HepG2 (cell line): Measurements from ENCODE around the gene ECD. TPM values are rescaled to one million over a fixed set of nuclear protein-coding genes. Genes with fewer than 3 reads are reported as not detected.

ENCODE experiments used
- ATAC-seq: fragments of 200-7000 bp; cut with Tn5 transposase; 3 replicates; pipeline ENCODE4 v1.9.1; 2020; ENCODE audit warnings: mild to moderate bottlenecking, moderate library complexity
- BruUV-seq: library from RNA; stranded (reverse); fragments of 400-500 nt; replicated peaks from 2 replicates; lab custom pipeline; 2021; lab: Mats Ljungman, UMichigan
- CTCF ChIA-PET: fragments of 300-600 bp; formaldehyde crosslinking; extraction: SDS; loops from one replicate; lab custom pipeline; 2021; ENCODE audit warnings: low total read pairs, inconsistent platforms, low intra/inter-chr PET ratio; lab: Yijun Ruan, JAX
- POLR2A ChIA-PET: fragments of 350-600 bp; sonication (Branson Sonifier 250); formaldehyde crosslinking; loops from one replicate; lab custom pipeline; 2020; ENCODE audit warnings: antibody characterized with exemption, inconsistent platforms; lab: Yijun Ruan, JAX
- DNase-seq: peaks from one replicate; pipeline ENCODE4 v3.0.0-alpha.2; 2015; ENCODE audit warnings: low spot score
- FAIRE-seq: peaks from 3 replicates; lab custom pipeline; 2011; peaks lifted over from hg19 to GRCh38; lab: Jason Lieb, UNC
- H2AFZ ChIP-seq: one replicate; pipeline ENCODE4 v1.6.1; 2011; ENCODE audit warnings: low read length, inconsistent platforms
- H3K27ac ChIP-seq: fragments of 300-600 bp; 3 replicates; pipeline ENCODE4 v1.8.0; 2011; ENCODE audit warnings: mixed run types, mild to moderate bottlenecking, mixed read lengths, low read length, inconsistent platforms; ENCODE audit not compliant: insufficient read depth; ENCODE audit errors: extremely low read length
- H3K27me3 ChIP-seq, 2 experiments: fragments of 200-600 bp in 1 of 2; 2 replicates in 1 of 2; 3 replicates in 1 of 2; pipeline versions ENCODE4 v1.6.0 to v1.8.0; 2011; ENCODE audit warnings: low read length in 2 of 2, mild to moderate bottlenecking in 2 of 2, moderate library complexity in 2 of 2, inconsistent platforms in 1 of 2; ENCODE audit not compliant: insufficient read depth in 2 of 2, control insufficient read depth in 1 of 2
- H3K36me3 ChIP-seq, 2 experiments: fragments of 200-600 bp in 1 of 2; replicated peaks in 1 of 2; 2 replicates in 1 of 2; 3 replicates in 1 of 2; pipeline versions ENCODE4 v1.5.1 to v1.8.0; 2011; ENCODE audit warnings: low read length in 2 of 2, inconsistent platforms in 1 of 2; ENCODE audit not compliant: insufficient read depth in 2 of 2, control insufficient read depth in 1 of 2
- H3K4me1 ChIP-seq: 2 replicates; pipeline ENCODE4 v1.5.1; 2012; ENCODE audit warnings: low read length, inconsistent platforms; ENCODE audit not compliant: insufficient read depth
- H3K4me2 ChIP-seq: 2 replicates; pipeline ENCODE4 v1.6.0; 2011; ENCODE audit warnings: low read depth, low read length, inconsistent platforms
- H3K4me3 ChIP-seq, 3 experiments: fragments of 200-600 bp in 1 of 3; sonication (generic), shearing (Covaris generic) in 1 of 3; replicated peaks in 1 of 3; 2 replicates each; pipeline ENCODE4 v1.5.1; 2011 to 2016; ENCODE audit warnings: low read length in 3 of 3, inconsistent platforms in 2 of 3, low read depth in 2 of 3, mild to moderate bottlenecking in 2 of 3, control low read depth in 1 of 3, mixed read lengths in 1 of 3; ENCODE audit not compliant: insufficient read depth in 1 of 3
- H3K79me2 ChIP-seq: one replicate; pipeline ENCODE4 v1.6.1; 2011; ENCODE audit warnings: low read length, inconsistent platforms; ENCODE audit not compliant: insufficient read depth
- H3K9ac ChIP-seq: 2 replicates; pipeline ENCODE4 v1.6.0; 2011; ENCODE audit warnings: mild to moderate bottlenecking, low read depth, low read length, inconsistent platforms; ENCODE audit not compliant: insufficient read depth
- H3K9me3 ChIP-seq: 2 replicates; pipeline ENCODE4 v1.5.1; 2012; ENCODE audit warnings: mild to moderate bottlenecking, low read length
- H4K20me1 ChIP-seq: 2 replicates; pipeline ENCODE4 v1.6.0; 2011; ENCODE audit warnings: inconsistent platforms, mild to moderate bottlenecking, low read length, moderate library complexity; ENCODE audit not compliant: insufficient read depth
- CHD2 ChIP-seq: IDR thresholded peaks from 2 replicates; pipeline ENCODE4 v1.6.1; 2011; ENCODE audit warnings: low read depth, low read length, improper control_type of control experiment
- DMAP1 ChIP-seq: IDR thresholded peaks from 2 replicates; pipeline ENCODE4 v1.6.1; 2016
- GATA4 ChIP-seq: sonication (generic); IDR thresholded peaks from 2 replicates; pipeline ENCODE4 v1.6.1; 2016; ENCODE audit warnings: antibody characterized with exemption, low read depth, borderline replicate concordance
- IRF2 ChIP-seq: IDR thresholded peaks from 2 replicates; pipeline ENCODE4 v1.6.1; 2018; ENCODE audit warnings: missing genetic modification reagents, missing compliant biosample characterization
- KLF11 ChIP-seq: IDR thresholded peaks from 2 replicates; pipeline ENCODE4 v1.6.1; 2016; ENCODE audit warnings: missing compliant biosample characterization
- POLR2G ChIP-seq: fragments of 200-400 bp; formaldehyde crosslinking; IDR thresholded peaks from 2 replicates; pipeline ENCODE4 v1.6.1; 2018; ENCODE audit warnings: mild to moderate bottlenecking, low read depth, low read length, moderate library complexity
- SOX6 ChIP-seq, 2 experiments: fragments of 450-650 bp in 1 of 2; sonication (generic) in 1 of 2; formaldehyde crosslinking in 1 of 2; IDR thresholded peaks; 2 replicates each; pipeline versions ENCODE4 v1.4.0 to v1.6.1; 2017 to 2020; ENCODE audit warnings: antibody characterized with exemption in 1 of 2, mild to moderate bottlenecking in 1 of 2, missing genetic modification reagents in 1 of 2
- SP1 ChIP-seq, 2 experiments: fragments of 450-650 bp in 1 of 2; sonication (generic) in 1 of 2; formaldehyde crosslinking in 1 of 2; IDR thresholded peaks; 2 replicates each; pipeline versions ENCODE4 v1.4.0 to v1.6.1; 2016 to 2020; ENCODE audit warnings: missing genetic modification reagents in 1 of 2
- TAF15 ChIP-seq: fragments of 200-400 bp; formaldehyde crosslinking; IDR thresholded peaks from one replicate; pipeline ENCODE4 v1.6.1; 2018; ENCODE audit warnings: mild to moderate bottlenecking, low read depth, low read length; ENCODE audit not compliant: poor library complexity, severe bottlenecking
- ZNF7 ChIP-seq: IDR thresholded peaks from 2 replicates; pipeline ENCODE4 v1.6.1; 2016; ENCODE audit warnings: missing biosample characterization, missing genetic modification reagents
- WGBS: methylation state at CpG from one replicate; pipeline ENCODE4 v1.1.6; 2017; ENCODE audit warnings: low lambda C conversion rate; 5-methylcytosine and 5-hydroxymethylcytosine counted together
- in situ Hi-C: cut with HindIII; loops from 2 replicates; pipeline ENCODE4 v1.10.0; 2017; ENCODE audit warnings: low pct_unique_long_range_greater_than_20kb; ENCODE audit not compliant: extremely low pct_ligation_motif_present
- intact Hi-C: fragments of 100-400 bp; cut with micrococcal nuclease; formaldehyde crosslinking; loops from one replicate; pipeline ENCODE4 v1.10.0; 2022; ENCODE audit not compliant: unreplicated experiment
- polyA plus RNA-seq, 8 experiments: library from polyadenylated mRNA; depleted of rRNA in 3 of 8; stranded (reverse) in 7 of 8; unstranded in 1 of 8; fragments of >200 nt; fragmentation: Illumina TruSeq in 4 of 8; extraction: Trizol in 4 of 8; gene quantifications; 2 replicates each; pipeline versions ENCODE4 v1.2.1 to v1.2.3, GENCODE V29; 2011 to 2016; ENCODE audit warnings: low read depth in 4 of 8, missing spikeins in 1 of 8, mixed read lengths in 1 of 8; ENCODE audit not compliant: insufficient read depth in 1 of 8
- total RNA-seq, 5 experiments: library from RNA; depleted of rRNA; stranded (reverse); fragments of >200 nt; fragmentation: Illumina TruSeq; extraction: Trizol; gene quantifications; 2 replicates each; pipeline ENCODE4 v1.2.3, GENCODE V29; 2016; ENCODE audit warnings: low read depth in 1 of 5

The ECD gene
- total and polyA plus RNA-seq, 2 of the 13 experiments (the other 11 are each of a cell fraction or from before 2014, with no cell fraction given): 21.5 to 27.6 TPM

GRCh38 chr10:73207883-73208282 is 40.1 kb upstream of the ECD start (continued):
- TF ChIP-seq IRF2 (CRISPR knock-in tag) (no peak), TAF15 (no peak), DMAP1 (CRISPR knock-in tag) (no peak)

DNA sequence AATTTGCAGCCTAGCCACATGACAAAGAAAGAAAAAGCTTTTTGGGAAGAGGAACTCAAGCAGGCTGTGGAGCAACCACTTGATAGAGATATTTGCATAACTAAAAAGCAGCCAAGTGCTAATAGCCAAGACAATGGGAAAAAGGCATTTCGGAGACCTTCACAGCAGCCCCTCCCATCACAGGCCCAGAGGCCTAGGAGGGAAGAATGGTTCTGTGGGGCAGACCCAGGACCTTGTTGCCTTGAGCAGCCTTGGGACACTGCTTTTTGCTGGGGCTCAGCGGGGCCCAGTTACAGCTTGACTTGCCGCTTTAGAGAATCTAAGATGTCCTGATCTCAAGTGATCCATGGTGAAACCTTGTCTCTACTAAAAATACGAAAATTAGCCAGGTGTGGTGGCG is 38.6 kb upstream of the ECD start:
- peaks cover 4% of the 10 kb centered on the region; the same call in 1 of the 2 replicates for H3K9me3 ChIP-seq
- no peaks in the 10 kb centered on the region for H3K79me2 ChIP-seq
- no peak overlapping the region for H3K27ac ChIP-seq
- H4K20me1 ChIP-seq: no peaks in the 10 kb centered on the region
- TF ChIP-seq KLF11: no peak
- no peak for TF ChIP-seq SP1 (IDR thresholded peaks at IDR 0.05)
- TF ChIP-seq SP1 (CRISPR knock-in tag; IDR thresholded peaks at IDR 0.05): no peak
- CTCF ChIA-PET: no interaction called here
- H3K27me3 ChIP-seq: no peaks in the 10 kb centered on the region
- peaks cover 9% of the 10 kb centered on the region for H3K4me1 ChIP-seq
- H3K9ac ChIP-seq: no peak overlapping the region
- H3K4me3 ChIP-seq: no peak overlapping the region
- BruUV-seq: no TSS peak
- FAIRE-seq (no peak), DNase-seq (no peak), ATAC-seq (no peak)
- no peak overlapping the region for H2AFZ ChIP-seq
- 94% methylated on average over 5 of the region's 5 CpGs for WGBS
- in situ Hi-C loops: no loop called here
- POLR2A ChIA-PET: no interaction called here
- H3K4me2 ChIP-seq: no peak overlapping the region
- no peaks in the 10 kb centered on the region for H3K36me3 ChIP-seq
- intact Hi-C loops: no loop called here

DNA sequence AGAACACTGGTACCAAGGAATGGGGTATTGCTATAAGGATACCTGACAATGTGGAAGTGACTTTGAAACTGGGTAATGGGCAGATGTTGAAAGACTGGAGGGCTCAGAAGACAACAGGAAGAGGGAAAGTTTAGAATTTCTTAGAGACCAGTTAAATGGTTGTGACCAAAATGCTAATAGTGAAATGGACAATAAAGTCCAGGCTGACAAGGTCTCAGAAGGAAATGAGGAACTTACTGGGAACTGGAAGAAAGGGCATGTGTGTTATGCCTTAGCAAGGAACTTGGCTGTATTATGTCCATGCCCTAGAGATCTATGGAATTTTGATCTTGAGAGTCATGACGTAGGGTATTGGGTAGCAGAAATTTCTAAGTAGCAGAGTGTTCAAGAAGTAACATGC is 38.1 kb upstream of the ECD start:
- ATAC-seq (no peak), FAIRE-seq (no peak), DNase-seq (no peak)
- intact Hi-C loops: no loop called here
- no peak overlapping the region for H3K4me2 ChIP-seq
- no peak overlapping the region for H2AFZ ChIP-seq
- H4K20me1 ChIP-seq: no peaks in the 10 kb centered on the region
- H3K4me1 ChIP-seq: peaks cover 4% of the 10 kb centered on the region
- 97% methylated on average over 1 of the region's 1 CpG for WGBS
- H3K36me3 ChIP-seq: no peaks in the 10 kb centered on the region
- BruUV-seq: no TSS peak
- peaks cover 4% of the 10 kb centered on the region; the same call in 1 of the 2 replicates for H3K9me3 ChIP-seq
- TF ChIP-seq POLR2G: no peak
- TF ChIP-seq CHD2: no peak
- TF ChIP-seq GATA4: no peak
- no peak for TF ChIP-seq SOX6 (IDR thresholded peaks at IDR 0.05)
- TF ChIP-seq SOX6 (CRISPR knock-in tag; IDR thresholded peaks at IDR 0.05): no peak
- TF ChIP-seq ZNF7 (CRISPR knock-in tag): no peak
- no peak overlapping the region for H3K4me3 ChIP-seq
- POLR2A ChIA-PET: no interaction called here
- no peak overlapping the region for H3K9ac ChIP-seq
- no peaks in the 10 kb centered on the region for H3K27me3 ChIP-seq
- CTCF ChIA-PET: no interaction called here
- H3K79me2 ChIP-seq: no peaks in the 10 kb centered on the region
- in situ Hi-C loops: no loop called here
- H3K27ac ChIP-seq: no peak overlapping the region
